ACC112 (cell line): ENCODE results near the gene MAP4.
"Not testable (repeated sequence)": the region's sequence is repeated elsewhere in the genome, so short reads cannot be mapped to it uniquely, and the experiment has no call there.

Experiments used
- H2AFZ ChIP-seq: fragments of 200-600 bp; sonication (generic); one replicate; pipeline ENCODE4 v1.6.0; 2017; ENCODE audit warnings: antibody characterized with exemption, low read length; ENCODE audit not compliant: unreplicated experiment
- H3K27ac ChIP-seq: fragments of 200-600 bp; sonication (generic); 2 replicates; pipeline ENCODE4 v1.5.1; 2014; ENCODE audit warnings: low read depth, mild to moderate bottlenecking, antibody characterized with exemption, low read length, moderate library complexity
- H3K27me3 ChIP-seq: fragments of 200-600 bp; sonication (generic); 2 replicates; pipeline ENCODE4 v1.6.1; 2014; ENCODE audit warnings: mild to moderate bottlenecking, antibody characterized with exemption, low read length, moderate library complexity, mixed read lengths; ENCODE audit not compliant: insufficient read depth
- H3K36me3 ChIP-seq: fragments of 200-600 bp; sonication (generic); 2 replicates; pipeline ENCODE4 v1.6.1; 2016; ENCODE audit warnings: mild to moderate bottlenecking, antibody characterized with exemption, low read length, moderate library complexity, mixed read lengths; ENCODE audit not compliant: insufficient read depth
- H3K4me1 ChIP-seq: fragments of 200-600 bp; sonication (generic); one replicate; pipeline ENCODE4 v1.6.1; 2016; ENCODE audit warnings: low read length, mixed read lengths; ENCODE audit not compliant: insufficient read depth, unreplicated experiment, control insufficient read depth
- H3K4me3 ChIP-seq: fragments of 200-600 bp; sonication (generic); 2 replicates; pipeline ENCODE4 v1.5.1; 2014; ENCODE audit warnings: mild to moderate bottlenecking, low read depth, low read length
- H3K79me2 ChIP-seq: fragments of 200-600 bp; sonication (generic); one replicate; pipeline ENCODE4 v1.6.0; 2016; ENCODE audit warnings: low read length; ENCODE audit not compliant: control insufficient read depth, unreplicated experiment, insufficient read depth

The MAP4 gene

DNA sequence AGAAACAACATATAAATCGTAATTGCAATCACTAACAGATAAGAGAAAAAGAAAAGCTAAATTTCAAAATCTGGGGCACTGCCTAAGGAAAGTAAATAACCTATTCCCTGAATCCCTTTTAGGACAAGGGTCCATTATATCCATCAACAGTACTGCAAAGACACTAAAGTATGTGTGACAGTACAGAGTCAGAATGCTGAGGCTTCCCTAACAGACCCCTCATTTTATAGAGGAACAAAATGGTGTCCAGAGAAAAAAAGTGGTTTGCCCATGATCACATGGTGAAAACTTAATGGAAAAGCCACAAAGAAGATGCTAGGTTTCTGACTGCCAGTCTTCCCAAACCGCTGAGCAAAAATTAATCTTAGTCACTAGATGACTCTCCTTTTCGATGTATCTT is 119.5 kb downstream of the MAP4 start:
- no peaks in the 10 kb centered on the region for H3K4me1 ChIP-seq
- no peak overlapping the region for H2AFZ ChIP-seq
- H3K27ac ChIP-seq: no peak overlapping the region
- H3K4me3 ChIP-seq: no peak overlapping the region
- peaks cover 30% of the 10 kb centered on the region for H3K36me3 ChIP-seq
- no peaks in the 10 kb centered on the region for H3K27me3 ChIP-seq
- no peaks in the 10 kb centered on the region for H3K79me2 ChIP-seq

DNA sequence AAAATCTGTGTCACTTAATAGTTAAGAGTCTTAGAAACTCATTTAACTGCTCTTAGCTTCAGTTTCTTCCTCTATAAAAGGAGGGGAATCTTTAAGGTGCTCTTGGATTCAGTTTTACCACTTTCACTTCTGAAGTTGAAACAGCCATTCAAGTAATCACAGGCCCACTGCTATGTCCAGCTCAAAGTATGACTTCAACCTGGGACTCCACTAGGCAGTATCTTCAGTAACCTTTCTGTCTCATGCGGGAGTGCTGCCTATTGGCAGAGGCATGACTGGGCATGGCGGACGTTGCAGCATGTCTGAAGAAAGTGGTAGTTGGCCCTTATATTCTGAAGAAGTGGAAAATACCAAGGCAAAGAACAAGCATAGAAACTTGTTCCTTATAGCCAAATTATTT is 121.0 kb downstream of the MAP4 start:
- no peak overlapping the region for H2AFZ ChIP-seq
- H3K79me2 ChIP-seq: no peaks in the 10 kb centered on the region
- H3K27ac ChIP-seq: no peak overlapping the region
- H3K27me3 ChIP-seq: no peaks in the 10 kb centered on the region
- H3K4me1 ChIP-seq: no peaks in the 10 kb centered on the region
- no peak overlapping the region for H3K4me3 ChIP-seq
- peaks cover 30% of the 10 kb centered on the region for H3K36me3 ChIP-seq

DNA sequence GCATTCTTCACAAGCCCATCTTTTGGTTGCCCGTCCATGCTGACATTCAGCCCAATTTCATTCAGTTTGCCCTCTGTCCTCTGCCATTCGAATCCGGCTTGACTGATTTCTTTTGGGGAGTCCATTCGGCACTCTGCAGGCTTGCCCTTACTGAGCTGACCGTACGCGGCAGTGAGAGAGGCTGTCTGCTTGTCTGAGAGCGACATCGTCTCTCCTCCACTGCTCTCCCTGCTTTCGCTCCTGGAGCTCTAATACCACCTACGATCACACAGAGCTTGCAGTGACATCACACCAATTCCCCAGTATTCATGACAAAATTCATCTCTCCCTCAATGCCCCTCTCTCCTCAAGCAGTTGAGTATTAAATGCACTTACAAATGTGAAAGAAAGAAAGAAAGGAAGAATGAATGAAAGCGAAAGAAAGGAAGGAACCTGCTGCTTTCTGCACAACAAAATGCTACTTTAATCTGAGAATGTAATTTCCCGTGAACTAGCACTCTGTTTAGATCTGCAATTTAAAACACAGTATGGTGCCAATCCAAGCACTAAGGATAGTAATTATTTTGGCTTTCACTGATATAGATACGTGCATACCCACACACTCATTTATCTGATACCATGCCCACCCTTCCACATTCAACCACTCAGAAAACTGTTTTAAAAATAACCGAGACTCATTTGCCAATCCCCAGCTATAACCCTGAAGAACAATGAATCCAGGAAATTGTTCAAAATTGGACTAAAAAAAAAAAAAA is 123.8 kb downstream of the MAP4 start:
- Histone ChIP-seq H3K27me3 (no peaks in the 10 kb centered on the region), H3K4me1 (no peaks in the 10 kb centered on the region), H3K4me3 (no peak overlapping the region), H3K36me3 (peaks cover 26% of the 10 kb centered on the region), H3K27ac (no peak overlapping the region), H2AFZ (no peak overlapping the region), H3K79me2 (no peaks in the 10 kb centered on the region)

DNA sequence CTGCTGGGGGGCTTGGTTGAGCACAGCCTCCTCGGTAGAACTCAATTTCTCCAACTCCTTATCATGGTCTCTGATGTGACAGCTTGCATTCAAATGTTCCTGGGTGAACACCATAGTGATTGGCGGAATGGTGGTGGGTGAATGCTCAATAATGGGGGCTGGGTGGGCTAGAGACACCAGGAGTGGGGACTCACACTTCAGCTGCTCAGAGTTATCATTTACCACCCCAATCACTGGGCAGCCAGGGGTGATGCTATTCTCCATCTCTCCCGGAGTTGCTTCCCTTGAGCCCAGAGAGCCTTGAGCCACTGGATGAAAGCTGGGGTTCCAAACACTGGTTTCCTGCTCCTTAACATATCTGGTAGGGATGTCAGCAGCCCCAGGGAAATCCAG is 124.6 kb downstream of the MAP4 start:
- no peak overlapping the region for H3K27ac ChIP-seq
- H3K4me3 ChIP-seq: no peak overlapping the region
- no peaks in the 10 kb centered on the region for H3K4me1 ChIP-seq
- no peaks in the 10 kb centered on the region for H3K27me3 ChIP-seq
- no peak overlapping the region for H2AFZ ChIP-seq
- peaks cover 1% of the 10 kb centered on the region for H3K79me2 ChIP-seq
- peaks cover 24% of the 10 kb centered on the region for H3K36me3 ChIP-seq

DNA sequence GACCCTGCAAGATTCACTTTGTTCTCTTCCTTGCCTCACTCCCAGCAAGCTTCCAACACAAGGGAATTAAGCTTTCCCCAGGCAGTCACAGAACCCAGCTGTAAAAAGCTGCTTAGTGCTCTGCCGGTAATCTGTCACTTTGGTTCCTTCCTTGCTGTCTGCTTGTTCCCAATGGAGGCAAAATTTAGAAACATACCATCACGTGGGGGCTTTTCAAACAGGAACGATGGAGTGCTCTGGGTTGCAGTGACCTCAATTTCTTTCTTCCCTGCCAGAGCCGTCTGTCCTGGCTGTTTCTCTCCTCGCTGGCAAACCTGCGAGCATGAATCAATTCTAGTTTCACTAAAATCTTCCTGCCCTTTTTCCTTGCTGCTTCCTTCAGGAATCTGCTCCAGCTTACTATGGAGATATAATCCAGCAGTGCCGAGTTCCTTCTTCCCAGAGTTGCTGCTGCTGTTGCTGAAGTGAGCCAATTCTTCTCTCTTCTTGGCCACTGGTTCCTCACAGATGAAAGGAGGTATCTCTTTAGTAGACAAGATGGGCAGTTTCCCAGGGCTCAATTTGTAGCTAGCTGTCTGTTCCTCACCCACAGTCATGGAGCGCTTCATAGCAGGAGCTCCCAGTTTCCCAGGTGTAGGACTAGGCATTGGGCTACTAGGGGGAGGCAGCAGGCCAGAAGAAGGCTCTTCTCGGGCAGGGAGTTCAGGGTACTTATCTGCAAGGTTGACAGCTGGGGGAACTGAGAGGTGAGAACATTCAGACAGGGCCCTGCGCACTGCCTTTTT is 125.2 kb downstream of the MAP4 start:
- no peak overlapping the region for H2AFZ ChIP-seq
- peaks cover 22% of the 10 kb centered on the region for H3K36me3 ChIP-seq
- peaks cover 3% of the 10 kb centered on the region for H3K79me2 ChIP-seq
- no peaks in the 10 kb centered on the region for H3K4me1 ChIP-seq
- H3K4me3 ChIP-seq: no peak overlapping the region
- H3K27ac ChIP-seq: no peak overlapping the region
- H3K27me3 ChIP-seq: no peaks in the 10 kb centered on the region

DNA sequence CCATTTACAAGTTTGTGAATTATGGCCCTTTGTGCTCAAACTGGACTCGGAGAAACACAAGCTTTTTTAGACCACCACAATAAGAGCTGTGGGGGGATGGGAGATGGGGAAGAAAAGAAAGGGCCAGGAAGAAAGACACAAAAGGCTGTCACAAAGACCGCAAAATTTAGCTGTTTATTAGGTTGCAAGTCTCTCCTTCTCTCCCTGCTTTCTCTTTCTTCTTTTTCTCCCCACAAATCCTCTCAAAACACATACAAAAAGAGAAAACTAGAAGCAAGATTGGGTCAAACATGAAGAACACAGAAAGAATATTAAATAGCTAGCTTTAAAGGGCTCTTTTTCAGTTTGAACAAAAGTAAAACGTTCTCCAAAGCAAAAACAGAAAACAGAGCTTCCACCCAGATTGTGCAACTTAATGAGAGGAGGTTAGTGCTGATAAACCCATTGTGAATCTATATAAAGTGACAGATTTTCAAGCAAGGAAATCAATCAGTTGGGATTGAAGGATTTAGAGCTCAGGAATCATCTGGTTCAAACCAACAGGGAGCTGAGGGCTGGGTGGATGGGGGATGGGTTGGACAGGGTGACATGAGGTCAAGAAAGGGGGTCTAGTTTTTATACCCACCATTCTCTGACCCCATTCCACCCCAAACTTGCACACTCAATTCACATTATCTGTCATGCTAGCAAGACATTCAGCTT is 125.9 kb downstream of the MAP4 start:
- peaks cover 16% of the 10 kb centered on the region; the same call in 1 of the 2 replicates for H3K36me3 ChIP-seq
- no peaks in the 10 kb centered on the region for H3K27me3 ChIP-seq
- H3K79me2 ChIP-seq: peaks cover 3% of the 10 kb centered on the region
- no peak overlapping the region for H3K27ac ChIP-seq
- no peak overlapping the region for H2AFZ ChIP-seq
- no peaks in the 10 kb centered on the region for H3K4me1 ChIP-seq
- no peak overlapping the region for H3K4me3 ChIP-seq

DNA sequence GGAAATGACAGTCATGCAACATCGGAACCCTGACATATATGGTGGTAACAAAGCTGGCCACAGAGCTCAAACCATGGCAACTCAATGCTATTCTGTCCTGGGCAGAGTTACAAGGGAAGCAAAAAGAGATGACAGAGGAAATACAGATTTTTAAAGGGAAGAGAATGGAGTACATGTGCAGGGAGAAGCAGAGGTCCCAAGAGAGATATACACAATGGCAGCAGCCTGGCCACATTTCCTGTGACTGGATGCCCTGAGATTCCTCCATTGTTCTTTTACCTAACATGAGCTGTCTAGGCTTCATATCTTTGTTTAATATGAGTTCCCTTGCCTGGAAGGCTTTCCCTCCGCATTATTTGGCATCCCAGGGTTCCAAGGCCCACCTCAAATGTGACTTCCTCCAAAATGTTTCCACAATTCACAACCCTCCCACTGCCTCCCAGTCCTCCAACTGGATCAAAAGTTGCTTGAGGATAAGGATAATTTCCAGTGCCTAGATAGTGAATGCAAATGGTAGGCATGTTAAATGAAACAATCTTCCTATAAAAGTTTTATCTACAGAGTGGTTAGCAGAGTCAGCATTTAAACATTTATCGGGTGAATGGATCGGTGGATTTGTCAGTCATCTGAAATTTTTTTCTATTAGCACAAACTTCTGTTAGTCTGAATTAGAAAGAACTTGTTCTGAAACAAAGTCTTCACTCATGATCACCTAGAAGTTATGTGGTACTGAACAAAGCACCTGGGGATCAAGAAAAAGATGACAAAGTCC is 127.0 kb downstream of the MAP4 start:
- Histone ChIP-seq H3K27ac (no peak overlapping the region), H3K4me3 (no peak overlapping the region), H3K27me3 (no peaks in the 10 kb centered on the region), H2AFZ (no peak overlapping the region), H3K36me3 (peaks cover 16% of the 10 kb centered on the region; the same call in 1 of the 2 replicates), H3K79me2 (peaks cover 3% of the 10 kb centered on the region), H3K4me1 (no peaks in the 10 kb centered on the region)

DNA sequence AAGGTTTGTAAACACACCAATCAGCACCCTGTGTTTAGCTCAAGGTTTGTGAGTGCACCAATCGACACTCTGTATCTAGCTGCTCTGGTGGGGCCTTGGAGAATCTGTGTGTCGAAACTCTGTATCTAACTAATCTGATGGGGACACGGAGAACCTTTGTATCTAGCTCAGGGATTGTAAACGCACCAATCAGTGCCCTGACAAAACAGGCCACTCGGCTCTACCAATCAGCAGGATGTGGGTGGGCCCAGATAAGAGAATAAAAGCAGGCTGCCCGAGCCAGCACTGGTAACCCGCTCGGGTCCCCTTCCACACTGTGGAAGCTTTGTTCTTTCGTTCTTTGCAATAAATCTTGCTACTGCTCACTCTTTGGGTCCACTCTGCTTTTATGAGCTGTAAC is 128.2 kb downstream of the MAP4 start:
- not testable (repeated sequence) for H3K4me3 ChIP-seq, H3K4me1 ChIP-seq, H2AFZ ChIP-seq, H3K79me2 ChIP-seq, H3K27me3 ChIP-seq, H3K27ac ChIP-seq
- peaks cover 16% of the 10 kb centered on the region; the same call in 1 of the 2 replicates for H3K36me3 ChIP-seq

DNA sequence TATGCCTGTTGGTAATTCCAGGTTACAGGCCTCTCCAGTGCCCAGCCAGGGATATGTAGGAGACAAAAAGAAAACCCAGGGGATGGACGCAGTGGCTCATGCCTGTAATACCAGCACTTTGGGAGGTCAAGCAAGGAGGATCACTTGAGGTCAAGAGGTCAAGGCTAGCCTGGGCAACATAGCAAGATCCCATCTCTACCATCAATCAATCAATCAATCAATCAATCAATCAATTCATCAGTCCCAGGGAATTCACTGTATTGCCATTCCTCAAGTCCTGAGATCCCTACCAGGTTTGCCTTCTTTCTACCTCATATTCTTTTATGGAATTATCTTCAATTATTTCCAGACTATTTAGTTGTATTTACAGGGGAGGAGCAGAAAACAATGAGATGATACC is 131.0 kb downstream of the MAP4 start:
- Histone ChIP-seq H2AFZ (no peak overlapping the region), H3K4me1 (no peaks in the 10 kb centered on the region), H3K4me3 (no peak overlapping the region), H3K36me3 (peaks cover 7% of the 10 kb centered on the region; the same call in 1 of the 2 replicates), H3K27ac (no peak overlapping the region), H3K27me3 (no peaks in the 10 kb centered on the region), H3K79me2 (peaks cover 3% of the 10 kb centered on the region)

DNA sequence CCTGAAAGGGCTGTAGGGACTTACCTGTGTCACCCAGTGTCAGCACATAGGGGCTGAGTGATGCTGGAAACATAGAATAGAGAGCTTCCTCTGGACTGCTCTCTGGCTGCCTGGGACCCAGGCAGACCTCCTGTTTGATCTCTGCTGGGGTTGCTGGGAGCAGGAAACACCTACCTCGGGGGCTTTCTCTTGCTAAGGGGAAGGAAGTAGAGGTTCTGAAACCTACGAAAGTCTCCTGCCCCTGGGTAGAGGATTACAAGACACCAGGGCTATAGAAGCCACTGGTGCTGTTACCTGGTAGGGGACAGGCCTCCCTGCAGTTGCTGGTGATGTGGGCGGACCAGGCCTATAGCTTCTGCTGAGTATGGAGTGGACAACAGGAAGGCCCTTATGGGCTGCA is 131.6 kb downstream of the MAP4 start:
- no peak overlapping the region for H3K4me3 ChIP-seq
- H2AFZ ChIP-seq: no peak overlapping the region
- H3K4me1 ChIP-seq: no peaks in the 10 kb centered on the region
- no peaks in the 10 kb centered on the region for H3K27me3 ChIP-seq
- H3K27ac ChIP-seq: no peak overlapping the region
- H3K79me2 ChIP-seq: peaks cover 3% of the 10 kb centered on the region
- H3K36me3 ChIP-seq: peaks cover 7% of the 10 kb centered on the region; the same call in 1 of the 2 replicates
